ENCODE measurements around the gene PPARD. TPM values are rescaled to one million over a fixed set of nuclear protein-coding genes. Genes with fewer than 3 reads are reported as not detected.
A peak's percentile ranks its signal among the peaks of the same experiment; 100 is the strongest.
"Not testable (repeated sequence)": the region's sequence is repeated elsewhere in the genome, so short reads cannot be mapped to it uniquely, and the experiment has no call there.

The PPARD gene
- total RNA-seq, 1 donor from 2014 or later = 21.4 TPM

GRCh38 chr6:35299674-35300073 lies 42.7 kb upstream of the PPARD start:
- ChIA-PET CTCF (interaction anchor here (0.9 to 7.6 kb wide), 3 partner anchors 27 to 150 kb away, joined by 3 to 146 read pairs (median 81); partner anchors contain the start of gene FANCE), POLR2A (interaction anchor here (0.7 to 2.5 kb wide), 5 partner anchors 11 to 169 kb away, joined by 3 to 14 read pairs (median 5); partner anchors contain the start of genes FANCE and RPL10A)
- peak overlapping the region; percentile 97 for H3K27ac Mint-ChIP-seq
- peak overlapping the region; percentile 85 for H3K4me3 Mint-ChIP-seq
- peaks cover 68% of the 10 kb centered on the region for H3K4me1 Mint-ChIP-seq
- DNase-seq (no peak), ATAC-seq (ENCODE audit: low read depth) (peak; percentile 23)
- no peaks in the 10 kb centered on the region for H3K9me3 Mint-ChIP-seq
- H3K27me3 Mint-ChIP-seq = no peaks in the 10 kb centered on the region
- no peak for TF ChIP-seq CTCF (IDR thresholded peaks at IDR 0.05)
- intact Hi-C loops (cut with micrococcal nuclease) = loop anchor here (10.0 kb wide), 1 partner anchor 285 kb away; no protein-coding TSS in a partner anchor
- peaks cover 25% of the 10 kb centered on the region for H3K36me3 Mint-ChIP-seq (ENCODE audit: low read depth)

- ATAC-seq (ENCODE audit: low read depth) = no peak
- no peak for TF ChIP-seq CTCF (IDR thresholded peaks at IDR 0.05)
- DNase-seq = no peak
- peak overlapping the region; percentile 97 for H3K27ac Mint-ChIP-seq
- H3K36me3 Mint-ChIP-seq (ENCODE audit: low read depth) = peaks cover 15% of the 10 kb centered on the region
- intact Hi-C loops (cut with micrococcal nuclease) = no loop called here
- ChIA-PET CTCF (interaction anchor here (0.9 to 7.6 kb wide), 2 partner anchors 26 to 149 kb away, joined by 8 to 146 read pairs; no protein-coding TSS in a partner anchor), POLR2A (interaction anchor here (0.6 to 2.4 kb wide), 9 partner anchors 11 to 728 kb away, joined by 3 to 14 read pairs (median 4); partner anchors contain the start of gene RPL10A)
- H3K4me1 Mint-ChIP-seq = peaks cover 70% of the 10 kb centered on the region
- H3K4me3 Mint-ChIP-seq = peak overlapping the region; percentile 85
- no peaks in the 10 kb centered on the region for H3K27me3 Mint-ChIP-seq
- H3K9me3 Mint-ChIP-seq = no peaks in the 10 kb centered on the region
Measured at GRCh38 chr6:35300848-35301247, 41.5 kb upstream of the PPARD start.

- ATAC-seq (ENCODE audit: low read depth) (peak; percentile 84), DNase-seq (peak; percentile 69)
- Mint-ChIP-seq H3K27ac (peak overlapping the region; percentile 97), H3K4me3 (peak overlapping the region; percentile 88), H3K27me3 (no peaks in the 10 kb centered on the region), H3K36me3 (ENCODE audit: low read depth) (peaks cover 24% of the 10 kb centered on the region), H3K4me1 (peaks cover 73% of the 10 kb centered on the region), H3K9me3 (no peaks in the 10 kb centered on the region)
- POLR2A ChIA-PET = interaction anchor here (0.7 to 1.7 kb wide), 11 partner anchors 9 to 1079 kb away, joined by 3 to 18 read pairs (median 5); partner anchors contain the start of genes PPARD and RPL10A
- TF ChIP-seq CTCF (IDR thresholded peaks at IDR 0.05) = no peak
- intact Hi-C loops (cut with micrococcal nuclease) = loop anchor here (1.0 kb wide), 2 partner anchors 9 to 166 kb away; partner anchors contain the start of gene RPL10A
- CTCF ChIA-PET = interaction anchor here (0.7 to 1.9 kb wide), 7 partner anchors 9 to 433 kb away, joined by 3 to 16 read pairs (median 3); partner anchors contain the start of gene PPARD
Measured at GRCh38 chr6:35302604-35303241, 39.6 kb upstream of the PPARD start.

GRCh38 chr6:35304299-35304698 lies 38.1 kb upstream of the PPARD start:
- Mint-ChIP-seq H3K27me3 (no peaks in the 10 kb centered on the region), H3K36me3 (ENCODE audit: low read depth) (peaks cover 31% of the 10 kb centered on the region), H3K9me3 (no peaks in the 10 kb centered on the region), H3K27ac (peak overlapping the region; percentile 97), H3K4me3 (peak overlapping the region; percentile 38), H3K4me1 (peaks cover 72% of the 10 kb centered on the region)
- intact Hi-C loops (cut with micrococcal nuclease) = no loop called here
- DNase-seq = no peak
- no peak for TF ChIP-seq CTCF (IDR thresholded peaks at IDR 0.05)
- ChIA-PET CTCF (interaction anchor here (0.6 to 1.9 kb wide), 2 partner anchors 22 to 145 kb away, joined by 3 to 16 read pairs; no protein-coding TSS in a partner anchor), POLR2A (interaction anchor here (0.7 kb wide), 1 partner anchor 222 kb away, joined by 3 read pairs; no protein-coding TSS in a partner anchor)
- no peak for ATAC-seq (ENCODE audit: low read depth)

GRCh38 chr6:35305117-35305516 lies 37.2 kb upstream of the PPARD start:
- no peak for TF ChIP-seq CTCF (IDR thresholded peaks at IDR 0.05)
- Mint-ChIP-seq H3K4me3 (no peak overlapping the region), H3K27me3 (no peaks in the 10 kb centered on the region), H3K4me1 (peaks cover 72% of the 10 kb centered on the region), H3K9me3 (no peaks in the 10 kb centered on the region), H3K36me3 (ENCODE audit: low read depth) (peaks cover 36% of the 10 kb centered on the region), H3K27ac (no peak overlapping the region)
- POLR2A ChIA-PET = interaction anchor here (0.7 kb wide), 1 partner anchor 221 kb away, joined by 3 read pairs; no protein-coding TSS in a partner anchor
- intact Hi-C loops (cut with micrococcal nuclease) = no loop called here
- ATAC-seq (ENCODE audit: low read depth) (no peak), DNase-seq (no peak)
- CTCF ChIA-PET = no interaction called here

GRCh38 chr6:35307138-35307537 lies 35.2 kb upstream of the PPARD start:
- ATAC-seq (ENCODE audit: low read depth); H3K4me3 Mint-ChIP-seq; DNase-seq; CTCF ChIA-PET; H3K9me3 Mint-ChIP-seq; intact Hi-C loops (cut with micrococcal nuclease); H3K27me3 Mint-ChIP-seq; POLR2A ChIA-PET: not testable (repeated sequence)
- peaks cover 72% of the 10 kb centered on the region for H3K4me1 Mint-ChIP-seq
- peaks cover 43% of the 10 kb centered on the region for H3K36me3 Mint-ChIP-seq (ENCODE audit: low read depth)
- peak overlapping the region; percentile 32 for H3K27ac Mint-ChIP-seq

- Mint-ChIP-seq H3K27ac (peak overlapping the region; percentile 96), H3K36me3 (ENCODE audit: low read depth) (peaks cover 50% of the 10 kb centered on the region), H3K4me1 (peaks cover 71% of the 10 kb centered on the region)
- ATAC-seq (ENCODE audit: low read depth); intact Hi-C loops (cut with micrococcal nuclease); H3K27me3 Mint-ChIP-seq; H3K4me3 Mint-ChIP-seq; DNase-seq; H3K9me3 Mint-ChIP-seq: not testable (repeated sequence)
- ChIA-PET CTCF (interaction anchor here (1.1 kb wide), 1 partner anchor 18 kb away, joined by 6 read pairs; no protein-coding TSS in a partner anchor), POLR2A (interaction anchor here (0.7 kb wide), 2 partner anchors 85 to 543 kb away, joined by 4 to 6 read pairs; no protein-coding TSS in a partner anchor)
Measured at GRCh38 chr6:35308543-35308942, 33.8 kb upstream of the PPARD start.

All from activated B cell treated with CpG ODN at 0.5 μM for 24 hours (primary cell).